Measurements from ENCODE around the gene GPC5.

Gene GPC5

GRCh38 chr13:92017737-92018136, 619.3 kb downstream of the GPC5 start:
- DNase-seq (ENCODE audit: low spot score), result no peak

GRCh38 chr13:92028695-92029094, 630.3 kb downstream of the GPC5 start:
- no peak for DNase-seq (ENCODE audit: low spot score)

DNA sequence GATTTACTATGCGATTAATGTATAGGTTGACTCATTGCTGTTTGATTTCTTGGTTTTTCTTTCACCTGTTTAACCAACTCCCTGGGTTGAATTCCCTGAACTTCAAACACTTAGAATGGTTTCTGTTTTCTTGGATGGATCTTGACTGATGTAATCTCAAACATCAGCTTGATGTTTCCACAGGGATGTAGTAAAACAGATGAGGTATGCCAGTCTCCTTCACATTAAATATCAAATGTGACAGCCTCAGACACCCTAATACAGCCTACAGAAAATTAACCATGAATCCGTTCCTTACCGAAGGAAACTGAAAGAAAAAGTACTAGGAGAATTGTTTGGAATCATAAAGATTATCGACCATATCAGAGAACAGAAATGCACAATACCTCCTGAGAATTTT, 631.2 kb downstream of the GPC5 start:
- DNase-seq (ENCODE audit: low spot score), result no peak

DNA sequence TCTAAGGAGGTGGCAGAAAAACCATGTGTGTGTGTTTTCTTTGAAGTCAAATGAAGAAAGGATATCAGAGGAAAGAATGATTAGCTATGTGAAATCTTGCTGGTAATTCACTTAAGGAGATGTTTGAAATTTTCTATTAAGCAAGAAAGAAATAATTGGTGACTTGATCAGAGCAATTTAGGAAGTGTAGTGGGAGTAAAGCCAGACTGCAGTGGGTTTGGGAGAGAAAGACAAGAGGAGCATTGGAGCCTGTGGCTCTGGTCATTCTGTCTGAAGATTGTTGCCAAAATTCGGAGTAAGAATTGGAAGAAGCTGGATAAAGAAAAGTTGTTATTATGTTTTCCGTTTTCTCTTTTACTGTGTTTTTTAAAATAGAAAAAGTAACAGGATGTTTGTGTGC, 640.5 kb downstream of the GPC5 start:
- DNase-seq (ENCODE audit: low spot score), result no peak

- no peak for DNase-seq (ENCODE audit: low spot score)
Measured at GRCh38 chr13:92042522-92042921, 644.1 kb downstream of the GPC5 start.

DNA sequence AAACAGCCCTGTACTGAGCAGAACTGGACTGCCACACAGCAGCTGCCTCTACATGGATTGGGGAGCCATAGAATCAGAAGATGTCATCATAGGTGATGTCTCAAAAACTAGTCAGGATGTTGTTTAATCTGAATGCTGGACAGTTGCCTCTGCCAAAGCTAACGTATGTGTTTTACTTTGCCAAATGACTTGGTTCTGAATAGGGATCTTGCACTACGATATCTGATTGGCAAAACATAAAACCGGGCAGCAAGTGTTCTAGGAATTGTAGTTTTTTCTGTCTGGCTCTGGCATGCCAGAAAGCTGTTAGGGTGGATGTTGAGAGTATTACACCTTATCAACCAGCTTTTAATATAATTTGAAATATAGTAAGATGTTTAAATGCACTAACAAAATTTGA, 645.9 kb downstream of the GPC5 start:
- DNase-seq (ENCODE audit: low spot score), result no peak

- no peak for DNase-seq (ENCODE audit: low spot score)
Measured at GRCh38 chr13:92054389-92054788, 656.0 kb downstream of the GPC5 start.

- DNase-seq (ENCODE audit: low spot score), result no peak
Measured at GRCh38 chr13:92074658-92075057, 676.2 kb downstream of the GPC5 start.

DNA sequence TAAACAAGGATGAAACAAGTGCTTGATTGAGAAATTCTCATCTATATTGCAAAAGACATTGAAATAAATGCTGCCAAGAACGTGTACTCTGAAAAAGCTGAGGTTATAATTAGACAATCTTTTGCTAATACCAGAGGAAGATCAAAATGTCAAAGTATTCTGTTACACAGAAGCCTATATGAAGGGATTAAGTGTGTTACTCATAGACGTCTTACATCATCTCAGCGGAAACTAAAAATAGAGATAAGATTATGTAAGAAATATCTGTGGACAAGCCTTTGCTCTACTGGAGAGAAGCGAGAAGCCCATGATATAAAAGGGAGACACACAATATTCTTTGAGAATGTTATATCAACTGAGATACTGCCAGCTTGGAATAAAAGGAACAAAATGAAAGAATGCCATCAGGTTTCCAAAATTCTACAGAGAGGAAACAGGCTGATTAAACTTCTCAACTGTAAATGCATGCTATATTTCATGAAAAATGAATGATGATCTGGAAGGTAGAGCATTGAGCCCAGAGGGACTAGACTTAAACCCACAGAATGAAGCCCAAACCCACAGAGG, 699.0 kb downstream of the GPC5 start:
- DNase-seq (ENCODE audit: low spot score), result peak; percentile 7

DNA sequence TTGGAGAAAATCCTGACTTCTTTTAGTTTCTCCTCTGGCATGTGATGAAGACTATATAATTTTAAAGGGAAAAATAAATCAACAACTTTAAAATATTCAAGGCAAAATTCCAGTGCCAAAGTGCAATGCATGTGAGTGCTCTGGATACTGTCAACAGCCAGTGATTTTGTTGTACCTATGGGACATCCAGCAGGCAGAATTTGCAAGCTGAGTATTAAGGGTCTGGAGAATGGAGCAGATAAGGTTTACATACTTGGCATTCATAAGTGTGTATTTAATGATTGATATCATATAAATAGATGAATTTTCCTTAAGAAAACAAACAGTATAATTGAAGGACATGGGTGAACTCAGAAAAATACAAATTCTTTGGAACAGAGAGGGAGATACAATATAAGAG, 703.4 kb downstream of the GPC5 start:
- no peak for DNase-seq (ENCODE audit: low spot score)

GRCh38 chr13:92103689-92104153, 705.3 kb downstream of the GPC5 start:
- DNase-seq (ENCODE audit: low spot score), result no peak

DNA sequence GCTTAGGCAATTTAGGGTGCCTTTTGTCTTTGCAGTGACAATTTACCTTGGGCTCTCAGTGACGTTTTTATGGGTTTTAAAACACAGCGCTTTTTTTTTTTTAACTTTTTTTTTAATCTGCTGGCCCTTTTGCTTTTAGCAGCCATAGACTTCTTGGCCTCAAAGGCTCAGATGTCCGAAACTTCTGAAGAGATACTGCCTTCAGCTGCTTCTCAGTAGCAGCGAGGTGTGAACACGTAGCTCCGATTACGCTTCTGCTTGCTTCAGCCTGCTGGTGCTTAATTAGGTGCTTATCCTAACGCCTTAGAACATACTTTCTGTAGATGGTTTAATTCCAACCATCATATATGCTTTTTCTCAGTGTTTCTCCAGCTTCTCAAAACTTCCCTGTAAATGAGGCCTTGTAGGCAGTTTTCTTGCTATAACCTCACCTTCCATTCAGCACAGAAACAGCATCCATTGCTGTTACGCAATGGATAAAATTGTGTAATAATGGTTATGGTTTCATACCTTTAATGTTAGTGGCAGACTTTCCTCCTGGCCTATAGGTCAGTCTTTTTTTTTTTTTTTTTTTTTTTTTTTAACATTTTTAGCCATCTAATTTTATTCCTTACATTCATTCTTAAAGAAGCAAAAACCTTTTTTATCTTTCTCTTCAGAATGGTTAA, 723.9 kb downstream of the GPC5 start:
- no peak for DNase-seq (ENCODE audit: low spot score)

- DNase-seq (ENCODE audit: low spot score), result no peak
Measured at GRCh38 chr13:92126399-92126798, 728.0 kb downstream of the GPC5 start.

DNA sequence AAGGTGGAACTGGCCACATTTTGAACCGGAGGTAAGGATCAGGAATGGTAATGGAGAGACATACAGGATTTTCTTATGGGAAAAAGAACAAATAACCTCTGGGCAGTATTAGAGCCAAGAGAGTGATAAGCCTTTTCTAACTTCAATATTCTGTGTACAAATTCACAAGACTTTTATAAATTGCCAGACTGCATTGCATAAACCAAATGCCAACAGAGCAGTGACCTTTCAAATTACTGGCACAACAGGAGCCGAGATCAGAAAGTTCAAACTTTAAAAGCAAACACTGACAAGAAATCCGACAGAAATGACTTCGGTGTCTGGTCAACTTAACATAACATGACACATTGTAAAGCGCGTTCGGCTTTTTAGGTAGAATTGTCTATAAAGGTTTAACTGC, 737.1 kb downstream of the GPC5 start:
- no peak for DNase-seq (ENCODE audit: low spot score)

DNA sequence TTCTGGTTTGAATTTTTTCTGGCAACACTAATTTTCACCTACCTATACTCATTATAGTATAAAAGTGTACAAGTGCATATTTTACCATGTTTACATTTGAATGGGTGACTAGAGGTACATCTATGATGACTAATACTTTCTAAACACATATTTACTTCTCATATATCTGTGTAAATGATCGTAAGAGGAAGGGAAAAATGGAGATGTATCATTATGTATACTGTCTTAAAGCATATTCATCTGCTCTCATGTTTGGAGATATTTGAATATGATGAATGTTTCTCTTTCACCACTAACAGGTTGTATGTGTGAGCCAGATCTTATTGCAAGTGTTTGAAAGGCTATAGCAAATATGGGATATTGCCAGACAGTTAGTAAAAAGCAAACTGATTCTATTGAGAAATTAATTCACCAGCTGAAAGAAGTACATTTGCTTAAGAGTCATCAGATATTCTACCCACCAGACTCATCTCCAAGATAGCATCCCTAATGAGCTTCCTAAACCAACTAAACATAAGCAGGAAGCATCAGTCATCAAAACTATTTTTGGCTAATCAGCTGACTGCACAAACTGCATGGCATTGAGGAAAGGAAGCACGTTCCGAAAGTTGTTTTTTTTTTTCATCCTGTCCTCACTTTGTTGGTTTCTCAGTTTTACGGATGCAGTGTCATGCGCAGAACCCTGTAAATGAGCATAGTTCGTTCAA, 738.2 kb downstream of the GPC5 start:
- no peak for DNase-seq (ENCODE audit: low spot score)

GRCh38 chr13:92137520-92137919, 739.1 kb downstream of the GPC5 start:
- DNase-seq (ENCODE audit: low spot score), result no peak

DNA sequence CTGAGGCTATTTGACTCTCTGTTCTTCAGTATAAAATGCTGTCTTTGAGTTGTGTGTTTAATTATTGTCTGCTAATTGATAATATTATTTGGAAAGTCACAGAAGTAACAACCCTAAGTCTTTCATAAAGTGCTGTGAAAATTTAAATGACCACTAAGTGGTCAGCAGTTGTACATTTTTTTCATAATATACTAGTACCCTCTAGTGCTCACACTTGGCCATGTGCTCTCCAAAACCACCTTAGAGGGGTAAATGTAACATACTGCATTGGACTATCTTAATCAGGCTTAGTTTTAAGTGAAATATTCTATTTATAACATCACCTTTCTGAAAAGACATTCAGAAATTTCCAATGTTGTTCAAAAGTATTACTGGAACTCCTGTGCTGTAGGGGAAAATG, 745.3 kb downstream of the GPC5 start:
- no peak for DNase-seq (ENCODE audit: low spot score)

- DNase-seq (ENCODE audit: low spot score), result no peak
Measured at GRCh38 chr13:92150606-92151005, 752.2 kb downstream of the GPC5 start.

DNA sequence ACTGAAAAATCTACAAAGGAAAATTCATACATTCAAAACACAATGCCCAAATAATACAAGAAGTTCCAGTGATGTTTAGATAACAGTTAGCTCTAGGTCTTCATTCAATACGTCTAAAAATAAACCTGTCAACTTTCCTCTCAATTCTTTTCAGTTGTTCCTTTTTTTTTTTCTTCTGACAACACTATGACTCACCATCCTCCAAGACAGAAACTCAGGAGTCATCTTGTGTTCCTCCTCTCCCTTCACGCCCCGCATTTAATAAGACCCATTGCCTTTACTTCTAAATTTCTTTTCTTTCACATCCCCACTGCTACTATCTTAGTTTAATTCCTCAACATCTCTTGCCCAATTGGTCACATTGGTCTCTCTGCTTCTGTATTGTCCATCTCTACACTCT, 759.9 kb downstream of the GPC5 start:
- no peak for DNase-seq (ENCODE audit: low spot score)

- DNase-seq (ENCODE audit: low spot score), result no peak
Measured at GRCh38 chr13:92164822-92165221, 766.4 kb downstream of the GPC5 start.

DNA sequence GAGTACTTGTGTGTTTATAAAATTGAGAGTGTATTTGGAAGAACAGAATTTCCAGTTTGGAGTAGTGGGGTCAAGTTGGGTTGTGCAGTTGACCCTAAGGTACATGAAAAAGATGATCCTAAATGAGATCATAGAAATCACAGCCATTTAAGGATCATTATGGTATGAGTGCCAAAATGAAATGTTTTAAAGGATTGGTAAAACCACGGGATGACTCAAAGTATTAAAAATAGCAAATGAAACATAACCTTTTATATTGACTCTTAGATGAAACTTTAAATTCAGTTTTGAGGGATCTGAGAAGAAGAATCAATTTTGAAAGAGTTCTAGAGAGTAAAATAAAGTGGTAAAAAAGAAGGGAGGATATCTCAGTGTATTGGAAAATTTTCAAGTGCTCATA, 773.8 kb downstream of the GPC5 start:
- no peak for DNase-seq (ENCODE audit: low spot score)

- DNase-seq (ENCODE audit: low spot score), result no peak
Measured at GRCh38 chr13:92173254-92173653, 774.8 kb downstream of the GPC5 start.

GRCh38 chr13:92175330-92175729, 776.9 kb downstream of the GPC5 start:
- DNase-seq (ENCODE audit: low spot score), result no peak

- DNase-seq (ENCODE audit: low spot score), result no peak
Measured at GRCh38 chr13:92177966-92178365, 779.5 kb downstream of the GPC5 start.

All from putamen (tissue), 1 donor.